Sciatic nerve (tissue), 2 donors: ENCODE data around the gene PDK2. TPM values are rescaled to one million over a fixed set of nuclear protein-coding genes. Genes with fewer than 3 reads are reported as not detected.

Experiments used
- ATAC-seq: fragments of 200-7000 bp; cut with Tn5 transposase; one replicate; pipeline ENCODE4 v1.9.1; 2020; ENCODE audit warnings: mild to moderate bottlenecking, moderate library complexity
- DNase-seq: peaks from one replicate; pipeline ENCODE4 v3.0.0-alpha.2; 2020; ENCODE audit warnings: low spot score
- intact Hi-C: fragments of 100-400 bp; cut with DNase I; formaldehyde crosslinking; loops from one replicate; pipeline ENCODE4 v1.14.2; 2022
- total RNA-seq: library from RNA; stranded (reverse); fragmentation: NEBNext Ultra II Directional; extraction: Animal tissue kit (Norgen Biotek cat#: 25700); gene quantifications from one replicate; pipeline ENCODE4 v1.2.1, GENCODE V29; 2021
- donor health status: DM: no; HTN: no; CAD: no.
- donor health status: DM: no; HTN: no; CAD: no.

Gene PDK2
- total RNA-seq, 1 donor from 2014 or later: 48.6 TPM

GRCh38 chr17:50141026-50141744 lies 46.0 kb downstream of the PDK2 start:
- ATAC-seq (no peak), DNase-seq (no peak)
- intact Hi-C loops: no loop called here

GRCh38 chr17:50141745-50142110 lies 46.6 kb downstream of the PDK2 start:
- intact Hi-C loops: no loop called here
- no peak for ATAC-seq
- no peak for DNase-seq

GRCh38 chr17:50143461-50144176 lies 48.5 kb downstream of the PDK2 start:
- ATAC-seq (no peak), DNase-seq (no peak)
- intact Hi-C loops: no loop called here

DNA sequence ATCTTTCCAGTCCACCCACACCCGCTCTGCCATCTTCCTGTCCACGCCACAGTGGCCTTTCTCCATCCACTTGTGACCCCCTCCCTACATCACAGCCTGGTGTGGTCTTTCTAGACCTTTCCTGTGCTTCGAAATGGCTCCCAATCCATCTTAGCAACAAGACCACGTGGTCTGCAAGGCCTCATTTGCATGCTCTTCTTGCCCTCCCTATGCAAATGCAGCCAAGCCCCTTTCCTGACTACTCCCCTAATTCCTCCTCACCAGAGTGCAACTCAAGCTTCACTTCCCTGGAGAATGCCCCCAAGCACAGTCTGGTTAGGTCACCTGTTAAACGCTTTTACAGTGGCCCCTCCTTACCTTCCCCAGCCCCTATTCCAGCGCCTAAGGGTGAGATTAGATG lies 49.2 kb downstream of the PDK2 start:
- DNase-seq (no peak), ATAC-seq (no peak)
- intact Hi-C loops: no loop called here

GRCh38 chr17:50144845-50145531 lies 49.8 kb downstream of the PDK2 start:
- no peak for DNase-seq
- intact Hi-C loops: no loop called here
- peak; percentile 5 for ATAC-seq

- DNase-seq (no peak), ATAC-seq (no peak)
- intact Hi-C loops: no loop called here
Observed at GRCh38 chr17:50145532-50146229, 50.5 kb downstream of the PDK2 start.

GRCh38 chr17:50146230-50146926 lies 51.2 kb downstream of the PDK2 start:
- no peak for DNase-seq
- intact Hi-C loops: no loop called here
- ATAC-seq: no peak

DNA sequence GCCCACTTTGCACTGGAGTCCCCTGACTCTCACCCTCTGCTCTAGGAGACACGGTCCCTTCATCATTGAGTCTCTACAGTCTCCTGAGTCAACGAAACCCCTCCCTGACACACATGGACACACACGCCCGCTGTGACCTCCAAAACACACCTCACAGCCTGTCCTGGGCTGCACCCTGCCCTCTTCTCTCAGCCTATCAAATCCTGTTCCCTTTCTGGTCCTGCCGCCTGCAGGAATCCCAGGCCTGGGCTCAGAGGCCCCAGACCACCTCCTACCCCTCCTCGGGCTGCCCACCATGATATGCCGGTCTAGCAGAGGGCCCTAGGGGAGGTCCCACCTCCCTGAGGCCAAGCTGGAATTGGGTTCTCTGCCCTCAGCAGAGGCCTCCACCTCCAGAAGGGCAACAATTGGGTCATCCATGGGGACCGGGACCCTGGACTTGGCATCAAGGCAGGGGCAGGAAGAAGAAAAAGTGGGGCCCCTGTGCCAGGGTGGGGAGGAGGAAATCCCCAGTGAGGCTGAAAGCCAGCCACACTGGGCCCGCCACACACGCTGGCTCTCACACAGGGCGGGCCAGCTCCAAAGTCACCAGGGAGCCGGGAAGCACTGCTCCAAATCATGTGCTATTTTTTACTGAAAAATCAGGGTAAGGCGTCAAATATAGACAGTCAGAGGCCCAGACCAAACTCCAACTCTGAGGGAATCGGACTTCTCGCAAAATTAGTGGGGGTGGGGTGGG lies 51.9 kb downstream of the PDK2 start:
- intact Hi-C loops: no loop called here
- ATAC-seq (peak; percentile 16), DNase-seq (no peak)

DNA sequence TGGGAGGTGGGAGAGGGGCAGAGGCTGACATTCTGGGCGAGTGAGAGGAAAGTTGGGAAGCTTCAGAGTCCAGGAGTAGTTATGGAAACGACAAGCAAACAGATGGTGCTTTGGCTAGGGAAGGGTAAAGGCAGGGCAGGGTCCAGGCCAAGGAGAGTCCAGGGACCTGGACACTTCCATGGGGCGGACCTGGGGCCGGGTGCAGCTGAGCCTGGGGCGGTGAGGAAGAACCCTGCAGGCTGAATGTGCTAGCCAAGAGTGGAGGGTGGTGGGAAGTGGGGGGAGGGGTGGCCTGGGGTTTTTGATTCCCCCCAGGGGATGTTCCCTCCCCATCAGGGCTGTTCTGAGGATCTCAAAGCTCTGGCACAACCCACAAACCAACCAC lies 52.7 kb downstream of the PDK2 start:
- ATAC-seq: peak; percentile 8
- DNase-seq: no peak
- intact Hi-C loops: no loop called here

DNA sequence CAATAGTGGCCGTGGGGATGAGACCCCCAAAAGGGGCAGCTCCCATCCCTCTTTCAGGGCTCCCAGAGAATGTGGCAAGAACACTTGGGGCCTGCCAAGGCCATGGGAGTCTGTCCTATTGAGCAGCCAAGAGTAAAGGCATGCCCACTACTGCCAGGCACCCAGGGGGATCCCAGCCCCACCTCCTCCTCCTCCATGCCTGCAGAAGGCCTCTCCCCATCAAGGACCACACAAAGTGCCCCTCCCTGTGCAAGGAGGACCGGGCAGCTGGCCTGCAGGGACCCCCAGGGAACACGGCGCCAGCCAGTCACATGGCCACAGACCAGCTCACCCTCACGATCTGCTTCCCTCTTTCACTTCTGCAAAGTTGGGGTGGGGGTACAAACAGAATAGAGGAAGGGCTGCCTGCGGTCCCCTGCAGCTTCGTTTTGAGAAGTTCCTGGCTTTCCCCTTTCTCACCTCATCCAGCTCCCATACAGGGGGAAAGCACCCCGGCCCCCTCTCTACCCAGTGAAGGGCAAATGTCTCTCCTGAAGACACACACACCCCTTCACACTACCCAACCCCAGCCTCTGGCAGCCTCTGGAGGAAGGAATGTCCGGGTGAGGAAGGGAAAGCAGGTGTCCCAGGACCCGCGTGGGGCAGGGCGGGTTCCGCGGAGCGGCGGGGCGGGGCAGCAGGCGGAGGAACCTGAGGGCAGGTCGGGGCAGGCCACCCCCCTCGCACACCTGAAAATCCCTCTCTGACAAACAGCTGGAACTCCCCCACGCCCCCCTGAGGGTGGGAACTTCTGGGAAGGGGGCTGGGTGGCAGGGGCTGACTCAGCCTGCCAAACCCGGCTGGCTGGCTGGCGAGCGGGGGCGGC lies 53.3 kb downstream of the PDK2 start:
- DNase-seq (no peak), ATAC-seq (peak; percentile 11)
- intact Hi-C loops: no loop called here

DNA sequence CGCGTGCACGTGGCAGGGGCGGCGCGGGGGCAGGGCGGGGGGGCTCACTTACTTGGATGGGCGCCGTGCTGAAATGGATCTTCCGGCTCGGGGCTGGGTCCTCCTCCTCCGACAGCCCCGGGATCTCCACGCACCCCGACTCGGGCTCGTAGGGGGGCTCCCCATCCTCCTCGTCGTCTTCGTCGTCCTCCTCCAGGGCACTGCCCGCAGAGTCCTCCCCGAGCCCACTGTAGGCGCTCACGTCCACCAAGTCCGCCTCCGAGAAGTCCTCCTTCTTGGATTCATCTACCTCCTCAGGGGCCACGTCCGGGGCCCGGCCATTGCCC lies 53.9 kb downstream of the PDK2 start:
- no peak for DNase-seq
- ATAC-seq: no peak
- intact Hi-C loops: no loop called here

- intact Hi-C loops: loop anchor here (10.0 kb wide), 1 partner anchor 55 kb away; the partner anchor contains the start of gene PDK2
- no peak for DNase-seq
- ATAC-seq: no peak
Observed at GRCh38 chr17:50149417-50150353, 54.5 kb downstream of the PDK2 start.

GRCh38 chr17:50150354-50151040 lies 55.3 kb downstream of the PDK2 start, which contains the start of gene PPP1R9B:
Gene PPP1R9B, minus strand, starts transcription at chr17:50150677. Its CDS starts 164 bp downstream, at chr17:50150513.
- ATAC-seq (no peak), DNase-seq (no peak)
- intact Hi-C loops: loop anchor here (10.0 kb wide), 1 partner anchor 56 kb away; the partner anchor contains the start of gene PDK2

GRCh38 chr17:50151041-50151936 lies 56.1 kb downstream of the PDK2 start:
- intact Hi-C loops: loop anchor here (10.0 kb wide), 1 partner anchor 56 kb away; the partner anchor contains the start of gene PDK2
- peak; percentile 85 for ATAC-seq

More at GRCh38 chr17:50151041-50151936, 56.1 kb downstream of the PDK2 start:
- DNase-seq: peak; percentile 94
